Peyer's patch (tissue), 4 donors: ENCODE measurements around the gene PRSS50. TPM values are rescaled to one million over a fixed set of nuclear protein-coding genes. Genes with fewer than 3 reads are reported as not detected.

Experiments used
- DNase-seq, 3 donors: peaks; one replicate each; pipeline ENCODE4 v3.0.0-alpha.2; 2017 to 2019
- H3K27ac ChIP-seq, 4 donors: fragments of 200-600 bp; sonication (generic); one replicate each; pipeline ENCODE4 v1.5.1; 2016 to 2019
- H3K27me3 ChIP-seq, 2 donors: fragments of 200-600 bp; sonication (generic); one replicate each; pipeline ENCODE4 v1.5.1; 2019
- H3K36me3 ChIP-seq, 3 donors: fragments of 200-600 bp; sonication (generic); one replicate each; pipeline ENCODE4 v1.5.1; 2016 to 2019
- H3K4me1 ChIP-seq, 4 donors: fragments of 200-600 bp; sonication (generic); one replicate each; pipeline ENCODE4 v1.5.1; 2016 to 2019
- H3K4me3 ChIP-seq, 4 donors: fragments of 200-600 bp; sonication (generic); 1 replicate in 3 of 4; 2 replicates in 1 of 4; pipeline ENCODE4 v1.5.1; 2016 to 2019; ENCODE audit warnings: mild to moderate bottlenecking in 1 of 4
- H3K9me3 ChIP-seq, 4 donors: fragments of 200-600 bp; sonication (generic); one replicate each; pipeline ENCODE4 v1.5.1; 2016 to 2019; ENCODE audit warnings: mild to moderate bottlenecking in 1 of 4
- POLR2A ChIP-seq, 2 donors: fragments of 450-650 bp; IDR thresholded peaks; one replicate each; pipeline ENCODE4 v1.5.1; 2017; ENCODE audit warnings: antibody characterized with exemption in 2 of 2, mild to moderate bottlenecking in 2 of 2, moderate library complexity in 2 of 2
- total RNA-seq, 4 donors: library from RNA; depleted of rRNA; stranded (reverse); fragments of >200 nt; gene quantifications; one replicate each; pipeline ENCODE4 v1.1.0, GENCODE V29; 2016
- TF ChIP-seq, protein P1 (sequence below), 6 experiments: fragments of 450-650 bp in 4 of 6; fragments of 200-600 bp in 2 of 6; sonication (generic) in 1 of 6; IDR thresholded peaks; one replicate each; pipeline ENCODE4 v1.5.1; 2017 to 2019; ENCODE audit warnings: antibody characterized with exemption in 6 of 6, mild to moderate bottlenecking in 3 of 6, moderate library complexity in 1 of 6

PRSS50 gene
- total RNA-seq, 4 donors from 2014 or later = not detected

GRCh38 chr3:46709721-46710120 lies 7.9 kb downstream of the PRSS50 start:
- no peaks in the 10 kb centered on the region for H3K4me1 ChIP-seq
- no peaks in the 10 kb centered on the region for H3K9me3 ChIP-seq
- no peaks in the 10 kb centered on the region for H3K36me3 ChIP-seq
- H3K27ac ChIP-seq = no peak overlapping the region
- H3K4me3 ChIP-seq = no peak overlapping the region
- peak in 2 of 3 donors; percentile 26 to 30 for DNase-seq
- H3K27me3 ChIP-seq = no peaks in the 10 kb centered on the region
- no peak for TF ChIP-seq POLR2A (IDR thresholded peaks at IDR 0.05)
- TF ChIP-seq, protein P1, sequence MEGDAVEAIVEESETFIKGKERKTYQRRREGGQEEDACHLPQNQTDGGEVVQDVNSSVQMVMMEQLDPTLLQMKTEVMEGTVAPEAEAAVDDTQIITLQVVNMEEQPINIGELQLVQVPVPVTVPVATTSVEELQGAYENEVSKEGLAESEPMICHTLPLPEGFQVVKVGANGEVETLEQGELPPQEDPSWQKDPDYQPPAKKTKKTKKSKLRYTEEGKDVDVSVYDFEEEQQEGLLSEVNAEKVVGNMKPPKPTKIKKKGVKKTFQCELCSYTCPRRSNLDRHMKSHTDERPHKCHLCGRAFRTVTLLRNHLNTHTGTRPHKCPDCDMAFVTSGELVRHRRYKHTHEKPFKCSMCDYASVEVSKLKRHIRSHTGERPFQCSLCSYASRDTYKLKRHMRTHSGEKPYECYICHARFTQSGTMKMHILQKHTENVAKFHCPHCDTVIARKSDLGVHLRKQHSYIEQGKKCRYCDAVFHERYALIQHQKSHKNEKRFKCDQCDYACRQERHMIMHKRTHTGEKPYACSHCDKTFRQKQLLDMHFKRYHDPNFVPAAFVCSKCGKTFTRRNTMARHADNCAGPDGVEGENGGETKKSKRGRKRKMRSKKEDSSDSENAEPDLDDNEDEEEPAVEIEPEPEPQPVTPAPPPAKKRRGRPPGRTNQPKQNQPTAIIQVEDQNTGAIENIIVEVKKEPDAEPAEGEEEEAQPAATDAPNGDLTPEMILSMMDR (IDR thresholded peaks at IDR 0.05) = no peak

DNA sequence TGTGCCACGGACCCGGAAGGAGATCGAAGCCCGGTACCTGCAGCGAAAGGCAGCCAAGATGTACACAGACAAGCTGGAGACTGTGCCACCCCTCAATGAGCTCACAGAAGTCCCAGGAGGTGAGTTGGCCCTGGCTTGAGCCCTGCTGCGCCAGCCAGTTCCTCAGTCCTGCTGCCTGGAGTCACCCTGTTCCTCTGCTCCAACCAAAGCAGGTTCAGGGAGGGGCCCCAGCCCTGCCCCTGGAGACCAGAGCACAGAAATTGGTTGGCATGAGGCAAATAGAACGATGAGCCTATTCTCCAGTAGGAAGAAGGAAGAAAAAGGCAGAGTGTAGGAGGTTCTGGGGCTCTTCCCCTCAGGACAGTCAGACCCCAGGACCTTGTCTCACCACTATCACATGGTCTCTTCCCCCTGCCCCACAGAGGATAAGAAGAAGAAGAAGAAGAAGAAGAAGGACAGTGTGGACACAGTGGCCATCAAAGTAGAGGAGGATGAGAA lies 8.5 kb downstream of the PRSS50 start:
- Histone ChIP-seq H3K36me3 (no peaks in the 10 kb centered on the region), H3K27ac (no peak overlapping the region), H3K9me3 (no peaks in the 10 kb centered on the region), H3K27me3 (no peaks in the 10 kb centered on the region), H3K4me1 (no peaks in the 10 kb centered on the region), H3K4me3 (no peak overlapping the region)
- peak in 1 of 3 donors; percentile 34 for DNase-seq
- no peak for TF ChIP-seq POLR2A (IDR thresholded peaks at IDR 0.05)
- TF ChIP-seq, protein P1 (IDR thresholded peaks at IDR 0.05) = no peak

DNA sequence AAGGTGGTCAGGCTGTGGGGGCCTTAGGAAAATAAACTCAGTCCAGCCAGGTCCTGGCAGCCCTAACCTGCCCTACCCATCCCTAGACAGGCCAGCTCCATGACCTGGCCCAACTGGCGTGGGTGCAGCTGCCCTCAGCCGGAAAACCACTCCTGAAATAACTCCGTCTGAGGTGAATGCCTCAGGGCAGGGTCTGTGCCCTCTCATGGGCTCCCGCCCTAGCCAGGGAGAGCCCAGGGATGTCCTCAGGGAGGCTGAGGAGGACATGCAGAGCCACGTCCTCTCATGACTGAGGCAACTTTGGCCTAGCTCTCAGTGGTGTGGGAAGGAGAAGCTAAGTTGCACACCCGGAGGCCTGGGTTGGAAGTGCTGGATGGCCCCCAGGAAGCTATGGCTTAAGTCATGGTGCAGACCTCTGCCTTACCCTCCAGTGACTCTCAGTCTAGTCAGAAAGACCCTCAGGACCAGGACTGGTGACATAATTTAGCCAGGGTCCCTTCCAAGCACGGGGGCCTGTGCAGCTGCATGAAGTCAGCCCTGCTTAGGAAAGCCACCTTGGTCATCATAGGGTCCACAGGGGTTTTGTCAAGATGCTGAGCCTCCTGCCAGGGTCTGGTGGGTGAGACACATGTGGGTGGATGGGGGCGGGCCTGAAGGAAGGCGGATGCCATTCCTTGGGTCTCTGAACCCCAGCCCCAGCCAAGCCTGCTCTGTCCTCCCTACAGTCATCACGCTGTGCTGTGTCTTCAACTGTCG lies 9.1 kb downstream of the PRSS50 start:
- H3K4me3 ChIP-seq = no peak overlapping the region
- H3K4me1 ChIP-seq = no peaks in the 10 kb centered on the region
- TF ChIP-seq, protein P1 (IDR thresholded peaks at IDR 0.05) = no peak
- TF ChIP-seq POLR2A (IDR thresholded peaks at IDR 0.05) = no peak
- H3K36me3 ChIP-seq = no peaks in the 10 kb centered on the region
- no peak overlapping the region for H3K27ac ChIP-seq
- no peaks in the 10 kb centered on the region for H3K9me3 ChIP-seq
- no peaks in the 10 kb centered on the region for H3K27me3 ChIP-seq
- peak in 1 of 3 donors; percentile 30 for DNase-seq

- H3K27ac ChIP-seq = no peak overlapping the region
- H3K4me1 ChIP-seq = no peaks in the 10 kb centered on the region
- no peaks in the 10 kb centered on the region for H3K27me3 ChIP-seq
- no peaks in the 10 kb centered on the region for H3K9me3 ChIP-seq
- DNase-seq = peak in 1 of 3 donors; percentile 38
- H3K4me3 ChIP-seq = no peak overlapping the region
- H3K36me3 ChIP-seq = no peaks in the 10 kb centered on the region
- TF ChIP-seq, protein P1 (IDR thresholded peaks at IDR 0.05) = no peak
- TF ChIP-seq POLR2A (IDR thresholded peaks at IDR 0.05) = no peak
Measured at GRCh38 chr3:46707601-46708011, 10.1 kb downstream of the PRSS50 start.

DNA sequence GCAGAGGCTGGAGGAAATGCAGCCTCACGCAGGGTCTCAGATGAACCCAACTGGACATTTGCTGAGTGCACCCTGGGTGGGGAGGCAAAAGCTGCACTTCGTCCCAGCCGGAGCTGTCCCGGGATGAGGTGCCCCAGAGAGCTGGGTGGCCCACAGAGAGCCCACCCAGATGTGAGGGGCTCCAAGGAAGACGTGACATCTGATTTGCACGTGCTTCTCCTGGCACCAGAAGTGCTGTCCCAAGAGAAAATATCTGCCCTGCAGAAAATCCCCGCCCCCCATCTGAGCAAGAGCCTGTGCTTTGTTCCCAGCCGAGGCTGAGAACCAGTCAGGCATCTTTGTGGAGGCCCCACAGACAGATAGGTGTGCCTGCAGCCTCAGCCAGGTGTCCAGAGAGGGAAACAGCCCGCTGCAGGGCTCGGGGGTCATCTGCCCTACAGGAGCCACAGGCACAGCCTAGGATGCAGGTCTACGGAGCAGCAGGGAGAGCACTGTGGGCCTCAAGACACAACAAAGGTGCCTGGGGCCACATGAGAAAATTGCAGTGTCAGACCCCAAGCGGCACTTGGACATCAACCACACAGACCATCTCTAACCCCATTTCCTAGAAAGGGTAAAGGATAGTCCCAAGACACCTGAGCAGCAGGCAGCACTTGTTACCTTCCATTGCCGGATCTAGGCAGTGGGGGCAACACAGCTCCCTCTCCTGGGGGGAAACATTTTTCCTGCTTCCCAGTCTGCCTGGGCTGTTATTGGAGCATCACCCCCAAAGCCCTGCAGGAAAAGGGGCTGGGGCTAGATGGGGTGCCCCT lies 10.7 kb downstream of the PRSS50 start:
- Histone ChIP-seq H3K9me3 (no peaks in the 10 kb centered on the region), H3K27ac (no peak overlapping the region), H3K4me1 (no peaks in the 10 kb centered on the region), H3K27me3 (no peaks in the 10 kb centered on the region), H3K36me3 (no peaks in the 10 kb centered on the region), H3K4me3 (no peak overlapping the region)
- peak in 1 of 3 donors; percentile 37 for DNase-seq
- no peak for TF ChIP-seq POLR2A (IDR thresholded peaks at IDR 0.05)
- TF ChIP-seq, protein P1 (IDR thresholded peaks at IDR 0.05) = no peak
